GM21576 (cell line): ENCODE data around the gene FLT3LG.
"Not testable (repeated sequence)": the region's sequence is repeated elsewhere in the genome, so short reads cannot be mapped to it uniquely, and the experiment has no call there.

Source experiments
- ATAC-seq: cut with Tn5 transposase; IDR thresholded peaks from one replicate; pipeline ENCODE4 v1.9.1; 2021; ENCODE audit warnings: mild to moderate bottlenecking, moderate library complexity; ENCODE audit not compliant: unreplicated experiment

The FLT3LG gene

GRCh38 chr19:49461130-49461529 is 12.9 kb upstream of the FLT3LG start:
- ATAC-seq, result not testable (repeated sequence)

- no peak for ATAC-seq
Measured at GRCh38 chr19:49461656-49462055, 12.4 kb upstream of the FLT3LG start.

DNA sequence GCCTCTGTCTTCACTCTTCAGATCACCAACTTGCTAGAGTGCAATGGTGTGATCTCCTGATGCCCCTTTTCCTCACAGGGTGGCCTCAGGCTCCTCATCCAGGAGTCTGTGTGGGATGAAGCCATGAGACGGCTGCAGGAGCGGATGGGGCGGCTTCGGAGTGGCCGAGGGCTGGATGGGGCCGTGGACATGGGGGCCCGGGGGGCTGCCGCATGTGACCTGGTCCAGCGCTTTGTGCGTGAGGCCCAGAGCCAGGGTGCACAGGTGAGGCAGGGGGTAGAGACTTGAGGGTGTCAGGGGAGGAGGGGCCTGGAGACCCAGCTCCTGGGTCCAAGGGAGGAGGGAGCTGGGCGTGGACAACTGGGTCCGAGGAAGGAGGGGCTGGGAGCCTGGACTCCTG is 11.5 kb upstream of the FLT3LG start:
- no peak for ATAC-seq

GRCh38 chr19:49463960-49464740 is 9.9 kb upstream of the FLT3LG start:
- ATAC-seq, result no peak

GRCh38 chr19:49465371-49465770 is 8.6 kb upstream of the FLT3LG start:
- no peak for ATAC-seq

- ATAC-seq, result no peak
Measured at GRCh38 chr19:49468199-49468598, 5.8 kb upstream of the FLT3LG start.

- peak; percentile 63 for ATAC-seq
Measured at GRCh38 chr19:49468746-49469447, 5.1 kb upstream of the FLT3LG start.

DNA sequence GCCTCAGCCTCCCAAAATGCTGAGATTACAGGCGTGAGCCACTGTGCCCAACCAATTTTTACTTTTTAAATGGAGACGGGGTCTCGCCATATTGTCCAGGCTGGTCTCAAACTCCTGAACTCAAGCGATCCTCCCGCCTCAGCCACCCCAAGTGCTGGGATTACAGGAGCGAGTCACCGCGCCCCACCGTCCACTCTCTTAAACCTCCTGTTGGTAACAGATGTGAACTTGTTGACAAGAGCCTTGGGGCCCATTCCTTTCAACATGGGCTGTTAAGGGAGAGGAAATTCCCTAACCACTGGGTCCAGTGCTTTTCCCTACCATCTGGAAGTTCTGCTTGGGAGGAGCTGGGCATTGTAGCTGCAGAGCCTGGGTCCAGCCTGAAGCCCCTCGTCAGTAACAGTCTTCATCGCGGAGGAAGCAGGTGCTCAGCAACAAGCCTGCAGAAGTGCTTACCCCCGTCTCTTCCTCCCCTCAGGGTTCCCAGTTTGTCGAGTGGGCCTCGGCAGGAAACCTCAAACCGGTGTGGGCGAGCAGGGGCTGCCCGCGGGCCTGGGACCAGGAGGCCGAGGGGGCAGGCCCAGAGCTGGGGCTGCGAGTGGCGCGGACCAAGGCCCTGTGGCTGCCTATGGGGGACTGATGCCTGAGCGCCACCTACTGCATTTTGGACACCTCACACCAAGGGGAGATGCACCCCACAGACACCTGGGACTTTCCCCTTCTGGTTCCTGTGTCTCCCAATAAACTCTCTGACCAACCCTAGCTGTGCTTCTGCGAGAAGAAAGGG is 4.0 kb upstream of the FLT3LG start:
- ATAC-seq, result peak; percentile 35

DNA sequence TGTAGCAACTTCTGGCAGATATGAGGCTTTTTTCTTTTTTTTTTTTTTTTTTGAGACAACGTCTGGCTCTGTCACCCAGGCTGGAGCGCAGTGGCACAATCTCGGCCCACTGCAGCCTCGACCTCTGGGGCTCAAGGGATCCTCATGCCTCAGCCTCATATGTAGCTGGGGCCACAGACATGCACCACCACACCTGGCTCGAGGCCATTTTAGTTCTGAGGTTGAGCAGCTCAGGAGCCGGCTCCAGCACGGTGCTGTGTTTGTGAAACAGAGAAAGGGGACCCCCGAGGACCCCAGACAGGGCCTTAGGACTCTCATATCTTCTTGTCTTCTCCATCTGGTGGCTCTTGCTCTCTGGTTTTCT is 3.4 kb upstream of the FLT3LG start:
- ATAC-seq, result no peak

DNA sequence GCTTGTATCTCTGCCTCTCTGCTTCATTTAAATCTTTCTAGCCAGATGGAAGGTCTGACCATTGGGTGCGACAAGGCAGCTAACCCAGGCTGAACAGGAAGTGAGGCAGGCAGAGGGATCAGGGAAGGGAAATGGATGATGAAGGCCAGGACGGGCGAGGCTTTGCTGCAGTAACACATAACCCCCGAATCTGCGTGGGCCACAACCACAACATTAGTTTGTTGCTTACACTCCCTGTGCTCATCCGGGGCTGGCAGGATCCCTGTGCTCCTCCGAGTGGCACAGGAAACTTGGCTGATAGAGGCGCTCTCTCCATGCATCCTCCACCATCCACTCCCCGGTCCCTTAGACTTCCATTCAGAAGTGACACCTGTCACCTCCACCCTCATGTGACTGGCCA is 1.1 kb upstream of the FLT3LG start:
- ATAC-seq, result no peak

- ATAC-seq, result not testable (repeated sequence)
Measured at GRCh38 chr19:49473501-49473867, 531 bp upstream of the FLT3LG start.

DNA sequence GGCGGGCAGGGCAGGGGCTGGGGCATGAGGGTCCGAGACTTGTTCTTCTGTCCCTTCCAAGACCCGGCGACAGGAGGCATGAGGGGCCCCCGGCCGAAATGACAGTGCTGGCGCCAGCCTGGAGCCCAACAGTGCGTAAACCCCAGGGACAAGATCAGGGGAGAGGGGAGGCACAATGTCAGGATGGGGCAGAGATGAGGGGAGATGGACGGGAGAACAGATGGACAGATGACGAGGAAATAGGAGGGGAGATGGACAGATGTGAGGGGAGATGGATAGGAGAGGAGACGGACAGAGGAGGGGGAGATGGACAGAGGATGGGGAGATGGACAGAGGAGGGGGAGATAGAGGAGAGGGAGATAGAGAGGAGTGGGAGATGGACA is 518 bp downstream of the FLT3LG start:
- no peak for ATAC-seq

- ATAC-seq, result no peak
Measured at GRCh38 chr19:49475191-49475917, 1.3 kb downstream of the FLT3LG start.

GRCh38 chr19:49475995-49476880 is 2.2 kb downstream of the FLT3LG start:
- ATAC-seq, result no peak

GRCh38 chr19:49479975-49480628 is 6.1 kb downstream of the FLT3LG start:
- ATAC-seq, result no peak

- ATAC-seq, result no peak
Measured at GRCh38 chr19:49481020-49481683, 7.1 kb downstream of the FLT3LG start.

- no peak for ATAC-seq
Measured at GRCh38 chr19:49486232-49486631, 12.2 kb downstream of the FLT3LG start.

GRCh38 chr19:49486710-49487276 is 12.8 kb downstream of the FLT3LG start:
- no peak for ATAC-seq
